NCI-H2107 treated with DMSO at 0.1 percent for 48 hours (cell line): ENCODE data around the gene MORN1.
A peak's percentile ranks its signal among the peaks of the same experiment; 100 is the strongest.

Experiments
- DNase-seq: peaks from one replicate; lab custom pipeline; 2025; ENCODE audit not compliant: unreplicated experiment; lab: John Stamatoyannopoulos, UW

MORN1 gene

DNA sequence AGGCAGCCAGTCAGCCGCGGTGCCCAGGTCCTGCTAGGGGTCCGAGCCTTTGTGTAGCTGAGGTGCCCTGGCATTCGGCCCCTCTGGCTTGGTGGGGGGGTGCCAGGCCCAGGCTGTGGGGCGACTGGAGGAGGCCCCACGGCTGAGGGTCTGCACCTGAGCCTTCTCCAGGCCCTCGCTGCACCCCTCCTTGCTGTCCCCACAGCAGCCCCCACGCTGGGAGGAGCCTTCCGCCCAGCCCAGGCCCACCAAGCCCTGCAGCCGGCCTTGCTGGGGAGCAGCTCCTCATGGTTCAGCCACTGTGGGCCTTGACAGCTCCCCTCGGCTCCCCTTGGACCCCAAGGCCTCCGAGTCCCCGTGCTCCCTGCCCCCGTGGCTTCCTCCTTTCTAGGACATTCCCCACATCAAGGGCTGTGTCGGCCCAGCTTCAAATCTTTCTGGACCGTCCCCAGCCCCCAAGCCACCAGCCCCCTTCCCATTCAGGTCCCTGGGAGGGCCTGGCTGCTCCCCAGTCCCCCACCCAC lies 67.8 kb downstream of the MORN1 start:
- no peak for DNase-seq

DNA sequence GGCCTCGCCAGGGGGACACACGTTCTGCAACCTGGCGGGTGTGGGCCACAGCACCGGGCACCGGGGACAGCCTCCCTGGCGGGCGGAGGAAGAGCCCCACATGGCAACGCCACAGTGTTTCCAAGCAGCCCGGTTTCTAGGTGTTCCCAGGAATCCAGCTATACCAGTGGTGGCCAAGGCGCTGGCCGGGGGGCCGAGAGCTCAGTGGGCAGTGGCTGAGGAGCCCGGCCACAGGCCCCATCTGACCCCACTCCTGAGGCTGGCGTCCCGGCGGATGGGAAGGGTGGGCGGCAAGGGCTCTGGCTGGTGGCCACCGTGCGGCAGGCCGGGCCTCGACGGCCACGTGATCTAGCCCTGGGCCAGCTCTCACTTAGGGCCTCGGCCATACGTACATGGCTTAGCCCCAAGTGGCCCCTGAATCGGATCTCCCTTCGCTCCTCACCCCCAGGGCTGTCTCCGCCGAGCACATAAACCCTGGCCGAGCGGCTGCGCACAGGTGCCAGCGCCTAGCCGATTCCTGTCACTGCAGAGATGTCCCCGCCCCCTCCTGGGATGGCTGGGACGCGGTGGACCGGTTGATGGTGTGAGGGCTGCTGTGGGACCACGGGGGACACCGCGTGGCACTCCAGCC lies 68.7 kb downstream of the MORN1 start:
- no peak for DNase-seq

DNA sequence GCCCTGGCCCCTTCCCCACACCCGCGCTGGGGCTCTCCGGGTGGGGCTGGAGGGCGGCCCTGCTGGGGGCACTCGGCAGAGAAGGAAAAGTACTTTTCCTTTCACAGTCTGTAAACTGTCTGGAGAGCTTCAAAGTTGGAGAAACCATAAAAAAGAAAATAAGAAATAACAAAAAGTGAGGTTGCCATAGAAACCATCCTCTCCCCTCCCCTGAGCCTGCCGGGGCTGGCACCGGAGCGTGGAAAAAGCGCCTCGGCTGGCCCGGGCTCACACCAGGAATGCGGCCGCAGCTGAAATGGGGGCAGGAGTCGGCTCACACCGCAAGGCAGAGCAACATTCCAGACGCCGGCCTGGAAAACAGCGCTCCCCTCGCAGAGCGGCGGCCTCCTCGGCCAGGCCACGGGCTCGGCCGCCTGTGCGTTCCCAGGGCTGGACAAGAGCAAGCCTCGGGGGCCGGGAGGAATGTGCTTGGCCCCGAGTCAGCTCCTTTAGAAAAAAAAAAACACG lies 69.2 kb downstream of the MORN1 start:
- no peak for DNase-seq

DNA sequence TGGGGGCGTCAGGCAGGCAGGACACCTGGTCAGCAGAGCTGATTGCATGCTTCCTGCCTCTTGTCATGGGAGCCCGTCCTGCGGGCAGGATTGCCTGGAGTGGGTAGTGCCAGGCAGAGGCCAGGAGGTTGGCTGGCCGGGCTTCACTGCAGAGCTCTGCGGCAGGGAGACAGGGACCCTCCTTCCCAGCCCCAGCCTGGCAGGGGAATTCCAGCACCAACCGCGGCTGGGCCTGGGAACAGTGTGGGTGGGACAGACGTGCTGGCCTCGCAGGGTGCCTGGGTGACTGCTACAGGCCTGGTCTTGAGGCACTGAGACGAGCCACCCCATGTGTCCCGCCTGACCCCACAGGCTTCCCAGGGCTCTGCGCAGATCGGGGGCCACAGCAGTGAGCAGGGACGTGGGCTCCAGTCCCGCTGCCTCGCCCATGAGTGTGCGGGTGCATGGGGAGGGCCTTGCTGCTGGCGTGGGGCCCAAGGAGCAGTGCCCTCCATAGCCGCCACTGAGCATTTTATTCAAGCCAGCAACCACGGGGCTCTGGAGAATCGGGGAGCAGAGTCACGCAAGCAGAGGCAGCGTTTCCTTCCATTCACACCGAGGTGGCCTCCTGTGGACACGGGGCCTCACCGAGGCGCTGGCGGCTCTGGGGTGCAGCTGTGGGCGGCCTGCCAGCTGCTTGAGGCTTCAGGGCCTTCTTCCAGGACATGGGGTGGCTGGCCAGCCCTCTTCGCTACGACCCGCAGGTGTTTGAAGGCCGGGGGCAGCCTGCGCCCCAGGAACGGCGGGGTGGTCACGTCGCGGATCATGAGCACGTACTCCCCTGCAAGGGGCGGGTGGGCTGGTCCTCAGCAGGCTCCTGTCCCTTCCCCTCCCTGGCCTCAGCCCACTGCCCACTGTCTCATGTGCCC lies 70.3 kb downstream of the MORN1 start:
- DNase-seq: no peak

DNA sequence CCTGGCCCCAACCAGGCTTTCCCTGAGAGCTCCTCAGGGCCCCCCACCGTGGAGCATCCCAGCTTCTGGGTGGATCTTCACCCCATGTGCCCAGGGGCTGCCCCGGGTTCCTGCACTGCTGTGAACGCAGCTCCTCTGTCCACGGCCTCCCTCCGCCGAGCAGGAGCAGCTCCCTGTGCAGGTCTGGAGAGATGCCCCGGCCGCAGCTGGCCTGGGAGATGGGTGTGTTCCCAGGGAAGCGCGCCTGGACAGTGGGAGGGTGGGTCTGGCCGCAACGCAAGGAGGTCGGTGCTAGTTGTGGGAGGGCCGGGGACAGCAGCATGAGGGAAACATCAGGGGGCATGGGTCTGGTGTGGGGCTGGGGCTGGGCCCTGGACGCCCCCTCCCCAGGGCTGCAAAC lies 71.3 kb downstream of the MORN1 start:
- no peak for DNase-seq

DNA sequence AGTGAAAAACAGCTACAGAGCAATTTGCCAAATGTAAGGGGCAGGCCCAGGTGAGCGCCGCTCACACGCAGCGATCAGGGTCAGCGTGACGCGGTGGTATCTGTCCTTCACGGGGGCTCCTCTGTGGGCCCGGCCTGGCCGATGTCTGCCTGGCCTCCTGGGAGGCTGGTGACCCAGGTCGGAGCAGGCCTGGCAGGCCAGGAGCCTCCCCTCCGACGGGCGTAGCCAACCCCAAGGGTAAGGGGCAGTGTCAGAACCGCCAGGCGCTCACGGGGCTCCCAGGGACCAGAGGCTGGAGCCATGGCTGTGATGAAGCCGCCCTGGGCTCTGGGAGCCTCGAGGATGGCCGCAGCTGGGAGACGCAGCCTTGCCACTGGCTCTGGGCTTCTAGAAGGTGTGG lies 72.1 kb downstream of the MORN1 start:
- no peak for DNase-seq

DNA sequence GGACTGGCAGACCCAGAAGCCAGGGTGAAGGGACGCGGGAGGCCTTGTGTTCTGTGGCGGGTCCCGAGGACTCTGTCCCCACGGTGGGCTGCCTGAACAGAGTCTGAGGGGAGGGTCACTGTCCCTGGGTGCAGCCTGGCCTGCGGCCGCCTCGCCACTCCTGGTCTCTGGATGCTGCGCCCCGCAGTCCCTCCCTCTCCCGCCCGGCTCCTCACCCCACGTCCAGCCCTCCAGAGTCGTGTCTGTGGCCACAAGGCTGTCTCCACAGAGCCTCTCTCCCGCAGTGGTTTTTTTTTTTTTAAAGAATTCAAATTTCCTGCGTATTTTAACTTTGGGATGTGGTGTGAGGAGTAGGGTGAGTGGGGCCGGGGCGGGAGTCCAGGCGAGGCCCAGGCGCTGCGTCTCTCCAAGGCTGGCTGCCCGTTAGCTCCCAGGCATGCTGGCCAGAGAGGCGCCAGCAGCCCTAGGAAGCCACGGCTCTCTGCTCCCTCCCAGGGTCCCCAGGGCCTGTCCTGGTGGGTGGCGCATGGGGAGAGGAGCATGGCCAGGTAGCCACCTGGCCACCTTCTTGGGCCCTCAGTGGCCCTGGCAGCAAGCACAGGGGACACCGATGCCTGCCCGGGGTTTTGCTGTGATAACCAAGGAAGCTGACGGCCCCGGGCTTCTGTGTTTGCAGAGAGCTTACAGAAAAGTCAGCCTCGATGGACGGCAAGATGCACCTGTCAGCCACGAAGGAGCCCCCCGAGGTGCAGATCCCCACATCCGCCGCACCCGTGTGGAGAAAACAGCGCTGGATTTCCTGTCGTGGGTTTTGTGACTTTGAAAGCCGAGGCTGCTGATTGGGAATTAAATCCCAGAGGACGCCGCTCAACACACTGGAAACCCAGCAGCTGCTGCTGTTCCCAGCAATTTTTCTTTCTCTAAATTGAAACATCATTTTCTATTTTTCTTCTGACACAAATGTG lies 72.8 kb downstream of the MORN1 start:
- peak; percentile 9 for DNase-seq

DNA sequence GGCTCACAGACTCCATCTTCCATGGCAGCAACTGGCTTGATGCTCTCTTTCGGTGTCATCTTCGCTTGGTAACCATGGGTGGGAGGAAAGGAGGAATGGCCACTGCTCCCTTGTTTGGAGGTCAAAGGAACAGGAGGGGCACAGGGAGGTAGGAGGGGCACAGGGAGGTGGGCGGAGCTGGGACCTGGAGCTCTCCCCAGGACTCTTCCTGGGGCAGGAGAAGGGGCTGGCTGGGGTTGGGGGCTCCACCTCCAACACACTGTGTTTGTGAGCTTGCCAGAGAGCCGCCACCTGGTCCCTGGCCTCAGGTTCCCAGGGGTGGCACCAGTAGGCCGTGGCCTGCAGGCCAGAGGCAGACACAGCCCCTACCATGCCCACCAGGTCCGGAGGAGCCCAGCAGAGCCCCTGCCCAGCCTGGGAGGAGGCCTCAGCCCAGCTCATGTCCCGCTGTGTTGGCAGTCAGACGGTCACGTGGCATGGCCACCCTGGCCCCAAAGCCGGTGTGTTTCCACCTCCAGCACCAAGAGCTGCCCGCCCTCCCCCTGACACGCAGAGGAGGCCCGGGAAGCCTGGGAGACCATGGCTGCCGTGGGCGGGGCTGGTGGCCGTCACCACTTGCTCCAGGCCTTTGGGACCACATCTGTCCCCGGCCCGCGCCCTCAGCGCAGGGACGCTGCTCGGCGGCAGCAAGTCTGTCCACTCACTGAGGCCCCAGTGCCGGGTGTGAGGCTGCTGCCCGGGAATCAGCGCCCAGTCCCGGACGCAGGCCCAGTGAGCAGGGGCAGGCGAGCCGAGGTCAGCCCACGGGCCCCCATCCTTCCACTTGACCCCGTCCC lies 73.9 kb downstream of the MORN1 start:
- DNase-seq: no peak

DNA sequence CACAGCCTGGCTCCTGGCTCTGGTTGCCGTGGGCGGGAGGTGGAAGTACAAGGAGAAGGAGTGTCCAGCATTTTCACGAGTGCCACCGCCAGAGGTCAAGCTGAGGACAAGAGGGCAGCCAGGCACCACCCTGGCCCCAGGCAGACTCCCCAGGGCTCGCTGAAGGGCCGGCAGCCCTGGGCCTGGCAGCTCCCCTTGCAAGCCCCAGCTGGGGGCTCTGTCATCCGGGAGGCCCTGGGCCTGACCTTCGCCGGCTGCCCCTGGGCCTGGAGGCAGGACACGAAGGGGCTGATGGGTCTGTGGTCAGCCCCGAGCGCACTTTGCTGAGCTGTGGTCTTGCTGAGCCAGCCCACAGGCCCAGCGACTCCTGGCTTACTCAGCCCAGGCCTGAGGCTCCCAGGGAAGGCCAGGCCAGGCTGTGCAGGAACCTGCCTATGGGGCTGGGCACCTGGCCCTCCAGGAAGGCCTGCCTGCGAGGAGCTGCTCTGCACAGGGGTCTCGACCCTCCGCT lies 74.8 kb downstream of the MORN1 start:
- no peak for DNase-seq

DNA sequence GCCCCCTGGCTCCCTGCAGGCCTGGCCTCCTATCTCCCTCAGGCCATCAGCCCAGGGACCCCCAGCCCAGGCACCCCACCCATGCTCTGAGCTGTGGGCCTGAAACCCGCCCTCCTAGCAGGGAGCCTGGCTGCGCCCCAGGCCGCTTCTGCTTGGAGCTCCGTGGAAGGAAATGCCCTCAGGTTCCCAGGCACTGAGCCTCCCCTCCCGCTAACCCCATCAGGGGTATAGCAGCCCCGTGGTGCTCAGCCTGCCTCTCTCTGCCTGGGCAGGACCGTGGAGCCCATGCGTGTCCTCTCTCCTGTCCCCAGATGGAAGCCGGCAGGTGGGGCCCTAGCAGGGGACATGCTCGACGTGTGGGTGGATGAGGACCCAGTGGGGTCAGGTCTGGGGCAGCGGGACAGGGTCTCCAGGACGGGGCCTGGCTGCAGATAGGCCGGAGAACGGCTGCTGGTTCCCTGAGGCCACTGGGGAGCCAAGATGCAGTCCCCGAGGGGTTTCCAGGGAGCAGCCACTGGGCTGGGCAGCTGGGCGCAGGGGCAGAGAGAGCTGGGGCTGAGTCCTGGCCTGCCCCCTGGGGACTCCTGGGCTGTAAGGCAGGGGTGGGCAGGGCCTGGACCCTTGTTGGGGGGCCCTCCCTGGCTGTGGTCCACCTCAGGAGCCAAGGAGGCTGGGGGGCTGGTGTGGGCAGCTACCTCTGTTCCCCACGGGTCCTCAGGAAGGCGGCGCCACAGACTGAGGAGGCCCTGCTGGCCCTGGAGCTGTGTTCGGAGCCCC lies 75.5 kb downstream of the MORN1 start:
- no peak for DNase-seq

DNA sequence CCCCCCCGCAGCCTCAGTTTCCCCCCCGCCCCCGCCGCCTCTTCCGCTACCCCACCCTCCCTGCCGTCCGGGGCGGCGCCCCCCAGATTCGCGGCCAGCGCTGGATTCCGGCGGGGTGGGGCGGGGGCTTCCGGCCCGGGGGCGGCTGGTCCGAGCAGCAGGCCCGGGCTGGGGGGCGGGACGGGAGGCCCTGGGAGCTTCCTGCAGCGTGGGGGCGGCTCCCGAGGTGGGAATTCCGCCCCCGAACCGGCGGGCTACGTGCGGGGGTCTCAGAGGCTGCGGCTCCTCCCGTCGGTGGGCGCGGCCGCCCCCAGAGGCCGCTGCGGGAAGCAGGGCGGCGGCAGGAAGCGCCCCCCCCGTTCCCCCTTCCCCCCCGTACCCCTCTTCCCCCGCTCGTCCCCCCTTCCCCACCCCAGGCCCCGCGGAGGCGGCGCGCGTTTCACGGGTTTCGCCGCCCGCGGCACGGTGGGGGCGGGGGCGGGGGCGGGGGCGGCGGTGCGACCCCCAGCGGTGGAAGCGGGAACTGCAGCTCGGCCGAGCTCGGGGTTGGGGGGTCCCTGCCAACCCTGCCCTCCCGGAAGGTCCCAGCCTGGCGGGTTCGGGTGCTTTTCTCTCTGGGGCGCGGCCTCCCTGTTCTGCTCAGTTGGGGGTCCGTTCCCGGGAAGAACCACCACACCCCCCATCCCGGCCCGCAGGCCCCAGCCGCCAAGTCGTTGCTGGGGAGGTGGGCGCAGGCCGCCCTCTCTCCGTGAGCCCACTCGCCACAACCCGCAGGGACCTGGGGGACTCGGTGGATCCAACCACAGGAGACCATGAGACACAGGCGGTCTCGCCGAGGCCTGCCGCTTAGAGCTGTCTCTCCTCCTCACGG lies 76.3 kb downstream of the MORN1 start:
- no peak for DNase-seq

DNA sequence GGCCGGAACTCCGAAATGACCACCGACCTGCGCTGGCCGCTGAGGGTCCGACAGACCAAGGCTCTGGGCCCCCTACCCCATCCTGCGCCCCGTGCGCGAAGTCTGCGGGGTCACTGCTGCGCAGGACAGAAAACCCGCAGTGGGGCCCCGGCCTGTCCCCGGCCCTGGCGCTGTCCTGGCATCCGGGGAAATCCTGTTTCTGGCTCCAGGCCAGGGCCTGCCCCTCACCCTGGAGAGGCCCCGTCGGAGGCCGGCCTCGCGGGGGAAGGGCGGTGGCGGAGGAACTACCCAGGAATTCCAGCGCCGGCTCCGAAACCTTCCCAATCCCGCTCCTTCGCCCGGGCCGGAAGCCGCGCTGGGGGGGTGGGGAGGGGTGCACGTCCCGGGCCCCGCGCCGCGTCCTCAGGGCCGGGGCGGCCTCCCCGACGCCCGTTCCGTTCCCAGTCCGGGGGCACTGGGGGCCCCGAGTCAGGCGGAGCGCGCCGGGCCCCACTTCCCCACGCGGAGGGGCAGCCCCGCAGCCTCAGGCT lies 77.0 kb downstream of the MORN1 start:
- DNase-seq: no peak

DNA sequence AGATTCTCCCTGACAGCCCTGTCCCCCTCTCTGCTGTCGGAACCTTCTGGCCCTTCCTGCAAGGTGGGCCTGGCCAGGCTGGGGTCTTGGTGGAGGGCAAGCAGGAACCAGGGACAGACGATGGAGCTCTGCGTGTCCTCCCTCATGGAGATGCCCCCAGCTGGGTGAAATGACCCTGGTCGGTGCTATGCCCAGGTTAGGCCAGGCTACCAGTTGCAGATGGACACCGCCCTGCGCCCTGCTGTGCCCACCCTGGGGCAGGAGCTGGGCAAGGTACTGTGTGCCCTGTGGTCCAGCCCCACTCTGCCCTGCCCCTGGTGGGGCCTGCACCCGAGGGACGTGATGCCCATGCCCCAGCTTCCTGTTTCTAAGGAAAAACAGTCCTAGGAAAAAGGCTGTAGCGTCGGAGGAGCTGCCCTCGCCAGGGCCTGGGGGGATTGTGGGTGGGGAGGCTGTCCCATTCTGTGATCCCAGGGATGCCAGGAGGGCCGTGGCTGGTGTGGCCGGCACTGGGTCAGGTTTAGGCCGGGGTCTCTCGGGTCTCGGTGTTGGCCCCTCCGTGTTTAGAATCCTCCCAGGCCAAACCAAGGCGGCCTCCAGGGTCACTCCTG lies 77.6 kb downstream of the MORN1 start:
- no peak for DNase-seq

DNA sequence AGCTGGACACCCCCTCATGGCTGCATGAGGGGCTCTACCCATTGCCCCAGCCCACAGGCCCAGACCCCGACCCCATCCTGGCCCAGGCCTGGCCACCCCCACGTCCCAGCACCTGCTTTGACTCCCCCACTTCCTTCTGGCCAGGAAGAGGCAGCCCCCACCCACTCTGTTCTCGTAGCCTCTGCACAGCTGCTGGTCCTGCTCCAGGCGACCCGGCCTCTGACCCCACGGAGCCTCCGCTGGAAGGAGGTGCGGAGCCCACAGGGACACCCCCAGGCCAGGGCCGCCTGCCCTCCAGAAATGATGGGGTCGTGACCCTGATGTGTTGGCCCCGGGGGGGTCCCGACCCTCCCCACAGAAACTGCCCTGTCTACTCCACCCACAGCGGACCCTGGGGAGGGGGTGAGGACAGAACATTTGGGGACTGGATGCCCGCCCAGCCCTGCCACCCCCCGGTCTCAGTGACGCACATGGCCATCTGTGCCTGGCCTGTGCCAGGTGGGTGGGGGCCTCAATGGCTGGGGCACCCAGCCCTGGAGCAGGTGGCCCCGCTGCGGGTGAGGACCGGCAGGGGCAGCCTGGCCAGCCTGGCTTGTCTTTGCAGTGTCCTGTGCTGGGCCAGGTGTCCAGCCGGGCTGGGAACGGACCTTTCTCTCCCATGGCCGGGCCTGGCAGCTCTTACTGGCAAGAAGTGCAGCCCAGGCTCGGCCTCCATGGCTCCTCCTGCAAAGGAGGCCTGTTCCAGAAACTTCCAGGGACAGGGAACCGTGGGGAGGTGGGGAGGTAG lies 78.6 kb downstream of the MORN1 start:
- no peak for DNase-seq

DNA sequence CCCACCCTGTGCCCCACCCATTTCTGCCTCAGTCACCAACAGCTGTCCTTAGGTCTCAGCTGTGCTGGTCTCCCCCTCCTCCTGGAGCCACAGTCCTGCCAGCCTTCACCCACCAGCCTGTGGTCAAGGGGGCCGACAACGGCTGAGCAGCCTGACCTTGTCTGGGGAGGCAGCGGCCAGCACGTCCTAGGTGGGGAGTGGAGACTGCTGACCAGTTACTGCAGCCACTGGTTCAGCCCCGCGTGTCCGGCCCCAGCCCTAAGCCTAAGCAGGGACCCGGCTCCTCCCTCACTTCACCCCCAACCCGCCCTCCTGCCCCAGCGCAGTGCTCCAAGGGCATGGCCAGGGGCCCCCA lies 79.2 kb downstream of the MORN1 start:
- DNase-seq: no peak

DNA sequence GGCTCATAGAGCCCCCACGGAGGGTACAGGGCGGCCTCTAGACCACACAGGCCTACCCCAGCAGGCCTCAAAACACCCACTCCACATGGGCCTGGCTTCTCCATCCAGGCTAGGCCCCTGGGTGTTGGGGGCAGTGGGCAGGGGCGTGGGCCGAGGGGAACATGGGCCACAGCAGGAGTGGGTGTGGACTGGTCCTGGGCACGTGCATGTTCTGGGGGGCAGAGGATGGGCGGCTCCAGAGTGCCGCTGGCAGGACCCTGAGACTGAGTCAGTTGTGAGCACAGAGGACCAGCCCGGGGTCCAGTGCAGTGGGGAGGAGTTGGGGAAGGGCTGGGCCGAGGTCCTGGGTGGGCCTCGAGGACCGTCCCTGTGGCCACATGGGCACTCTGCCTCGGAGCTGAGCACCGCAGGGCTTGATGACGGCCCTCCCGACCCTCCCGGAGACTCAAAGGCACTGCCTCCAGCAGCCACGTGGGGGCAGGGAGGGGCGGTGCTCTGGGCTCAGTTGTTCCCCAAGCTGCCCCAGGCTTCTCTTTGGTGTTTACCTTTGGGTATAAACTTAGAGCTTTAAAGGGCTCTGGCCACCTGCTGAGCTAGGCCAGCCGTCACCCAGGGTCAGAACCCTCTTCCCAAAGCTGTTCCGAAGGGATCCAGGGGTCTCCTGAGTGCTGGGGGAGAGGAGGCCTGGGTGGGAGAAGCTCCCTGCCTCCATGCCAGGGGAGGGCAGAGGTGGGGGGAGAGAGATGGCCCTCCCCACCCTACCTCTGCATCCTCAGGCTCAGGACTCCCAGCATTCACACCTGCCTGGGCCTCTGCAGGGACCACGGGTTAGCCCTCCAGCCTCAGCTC lies 79.9 kb downstream of the MORN1 start:
- DNase-seq: no peak
